Ecto neural progenitor cell (in vitro differentiated cells): ENCODE results near the gene LFNG.
A peak's percentile ranks its signal among the peaks of the same experiment; 100 is the strongest.

Source experiments
- DNase-seq: peaks from one replicate; pipeline ENCODE4 v3.0.0-alpha.2; 2018; ENCODE audit warnings: low spot score

Gene LFNG

DNA sequence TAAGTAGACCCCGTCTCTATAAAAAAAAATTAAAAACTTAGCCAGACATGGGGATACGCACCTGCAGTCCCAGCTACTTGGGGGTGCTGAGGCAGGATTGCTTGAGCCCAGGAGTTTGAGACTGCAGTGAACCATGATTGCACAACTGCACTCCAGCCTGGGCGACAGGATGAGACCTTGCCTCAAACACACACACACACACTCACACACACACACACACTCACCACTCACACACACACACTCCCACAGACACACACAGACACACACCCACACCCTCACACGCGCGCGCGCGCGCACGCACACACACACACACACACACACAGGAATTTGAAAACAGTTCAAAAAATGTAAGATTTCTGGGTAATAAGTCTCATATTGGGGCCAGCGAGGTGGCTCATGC lies 34.7 kb upstream of the LFNG start:
- DNase-seq: no peak

DNA sequence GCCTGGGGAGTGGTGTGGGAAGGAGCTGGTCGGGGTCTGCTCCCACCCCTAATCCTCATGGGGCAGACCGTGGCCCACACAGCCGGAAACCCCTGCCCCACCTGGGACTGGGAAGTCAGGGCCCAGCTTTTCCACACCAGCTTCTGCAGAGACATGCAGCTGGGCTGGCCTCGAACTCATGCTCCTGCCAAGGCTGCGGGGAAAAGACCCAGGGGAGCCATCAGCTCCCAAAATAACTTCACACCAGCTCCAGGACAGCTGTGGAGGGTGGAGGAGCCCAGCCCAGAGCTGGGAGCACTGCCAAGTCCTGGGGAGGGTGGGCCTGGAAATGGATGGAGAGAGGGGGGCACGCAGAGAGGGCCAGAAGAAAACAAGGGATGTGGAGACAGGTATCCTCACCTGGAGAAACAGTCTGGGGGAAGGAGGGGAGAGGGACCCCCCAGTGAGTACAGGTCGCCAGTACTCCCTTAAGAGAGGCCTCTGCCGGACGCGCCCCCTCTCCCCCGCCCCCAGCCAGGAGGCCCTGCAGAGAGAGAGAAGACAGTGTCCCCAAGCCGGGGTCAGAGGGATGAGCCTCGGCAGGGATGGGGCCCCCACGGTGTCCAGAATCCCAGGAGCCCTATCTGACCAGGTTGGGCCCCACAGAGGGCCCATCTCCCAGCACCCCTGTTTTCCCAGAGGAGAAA lies 31.8 kb upstream of the LFNG start:
- DNase-seq: no peak

DNA sequence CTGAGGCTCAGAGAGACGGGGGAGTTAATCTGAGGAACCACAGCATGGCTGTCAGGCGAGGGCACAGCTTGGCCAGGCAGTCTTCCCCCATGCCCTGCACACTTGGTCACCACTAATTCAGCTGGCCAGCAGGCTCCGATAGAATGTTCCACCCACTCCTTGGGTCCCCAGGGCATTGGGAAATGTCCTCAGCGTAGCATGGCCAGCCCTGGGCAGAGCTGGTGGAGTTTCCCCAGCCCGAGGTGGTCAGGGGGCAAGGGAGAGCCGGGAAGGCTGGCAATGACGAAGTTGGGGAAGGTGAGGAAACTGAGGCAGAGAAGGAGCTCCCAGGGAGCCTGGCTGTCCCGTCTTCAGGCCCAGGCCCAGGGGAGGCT lies 31.3 kb upstream of the LFNG start:
- DNase-seq: no peak

DNA sequence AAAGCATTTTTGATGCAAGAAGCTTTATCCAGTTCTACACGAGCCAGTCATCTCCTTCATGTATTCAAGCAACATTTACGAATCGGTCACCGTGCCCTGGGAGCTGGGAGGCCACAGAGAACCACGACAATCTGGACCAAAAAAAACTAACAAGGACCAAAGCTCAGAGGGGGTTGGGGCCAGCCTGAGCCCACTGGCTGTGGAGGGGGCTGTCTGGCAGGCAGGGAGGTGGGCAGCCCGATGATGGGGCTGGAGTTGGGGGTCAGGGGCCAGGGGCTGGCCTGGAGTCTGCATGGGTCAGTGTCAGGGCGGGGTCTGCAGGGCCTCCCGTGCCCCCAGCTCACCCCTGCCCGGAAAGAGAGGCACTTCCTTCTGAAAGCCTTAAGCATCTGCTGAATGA lies 30.9 kb upstream of the LFNG start:
- no peak for DNase-seq

DNA sequence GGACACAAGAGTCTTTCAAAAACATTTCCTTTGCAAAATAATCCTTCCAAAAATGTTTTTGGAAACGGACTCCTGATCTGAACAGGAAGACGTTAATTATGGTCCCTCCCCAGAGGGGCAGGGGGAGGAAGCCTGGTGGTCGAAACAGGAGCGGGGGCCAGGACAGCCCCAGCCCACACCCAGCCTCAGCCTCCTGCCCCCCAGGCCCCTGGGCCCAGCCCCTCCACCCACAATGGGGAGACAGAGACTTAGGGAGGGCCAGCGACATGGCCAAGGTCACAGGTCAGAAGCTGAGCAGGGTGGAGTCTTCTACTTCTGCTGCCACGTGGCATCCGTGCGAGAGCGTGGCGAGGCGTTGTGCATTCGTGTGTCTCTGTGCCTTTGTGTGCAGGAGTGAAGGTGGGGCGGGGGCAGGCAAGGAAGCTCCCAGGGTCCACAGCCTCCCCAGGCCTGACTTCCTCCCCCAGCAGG lies 29.4 kb upstream of the LFNG start:
- DNase-seq: no peak

DNA sequence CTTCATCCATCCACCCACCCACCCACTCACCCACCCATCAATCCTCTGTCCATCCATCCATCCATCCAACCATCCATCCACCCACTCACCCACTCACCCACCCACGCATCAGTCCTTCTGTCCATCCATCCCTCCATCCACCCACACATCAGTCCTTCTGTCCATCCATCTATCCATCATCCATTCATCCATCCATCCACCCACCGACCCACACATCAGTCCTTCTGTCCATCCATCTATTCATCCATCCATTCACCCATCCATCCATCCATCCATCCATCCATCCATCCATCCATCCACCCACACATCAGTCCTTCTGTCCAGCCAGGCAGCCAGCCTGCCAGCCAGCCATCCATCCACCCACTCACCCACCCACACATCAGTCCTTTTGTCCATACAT lies 27.5 kb upstream of the LFNG start:
- DNase-seq: no peak

DNA sequence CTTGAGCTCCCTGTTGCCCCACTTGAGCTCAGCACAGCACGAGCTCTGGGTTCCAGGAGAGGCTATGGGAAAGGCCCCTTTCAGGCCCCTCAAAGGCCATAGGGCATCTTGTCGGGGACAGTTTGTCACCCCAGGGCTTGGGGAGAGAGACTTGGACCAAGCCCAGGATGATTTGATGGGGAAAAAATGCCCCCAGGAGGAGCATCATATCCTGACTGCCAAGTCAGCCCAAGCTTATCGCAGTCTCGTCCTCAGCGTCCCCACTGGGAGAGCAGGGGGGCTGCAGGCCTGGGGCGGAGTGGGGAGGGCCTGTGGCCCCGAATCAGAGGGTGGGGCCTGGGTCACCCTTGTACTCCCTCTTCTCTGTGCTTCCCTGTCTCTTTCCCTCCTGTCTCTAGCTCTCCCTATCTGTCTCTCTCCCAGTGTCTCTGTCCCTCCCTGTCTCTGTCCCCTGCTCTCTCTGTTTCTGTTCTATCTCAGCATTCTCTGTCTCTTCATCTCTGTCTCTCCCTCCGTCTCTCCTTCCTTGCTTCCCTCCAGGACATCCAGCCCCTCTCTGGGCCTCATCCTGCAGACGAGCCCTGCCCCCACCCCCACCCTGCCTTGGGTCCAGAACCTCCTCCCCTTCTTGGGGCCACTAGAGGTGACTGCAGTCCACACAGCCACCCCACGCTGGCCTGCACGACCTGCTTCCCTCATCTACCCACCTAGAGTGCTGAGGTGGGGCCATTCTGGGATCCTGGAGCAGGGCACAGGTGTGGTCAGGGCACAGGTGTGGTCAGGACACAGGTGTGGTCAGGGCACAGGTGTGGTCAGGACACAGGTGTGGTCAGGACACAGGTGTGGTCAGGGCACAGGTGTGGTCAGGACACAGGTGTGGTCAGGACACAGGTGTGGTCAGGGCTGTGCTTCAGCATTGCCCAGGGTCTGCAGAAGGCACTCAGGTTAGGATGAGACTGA lies 26.1 kb upstream of the LFNG start:
- DNase-seq: no peak

DNA sequence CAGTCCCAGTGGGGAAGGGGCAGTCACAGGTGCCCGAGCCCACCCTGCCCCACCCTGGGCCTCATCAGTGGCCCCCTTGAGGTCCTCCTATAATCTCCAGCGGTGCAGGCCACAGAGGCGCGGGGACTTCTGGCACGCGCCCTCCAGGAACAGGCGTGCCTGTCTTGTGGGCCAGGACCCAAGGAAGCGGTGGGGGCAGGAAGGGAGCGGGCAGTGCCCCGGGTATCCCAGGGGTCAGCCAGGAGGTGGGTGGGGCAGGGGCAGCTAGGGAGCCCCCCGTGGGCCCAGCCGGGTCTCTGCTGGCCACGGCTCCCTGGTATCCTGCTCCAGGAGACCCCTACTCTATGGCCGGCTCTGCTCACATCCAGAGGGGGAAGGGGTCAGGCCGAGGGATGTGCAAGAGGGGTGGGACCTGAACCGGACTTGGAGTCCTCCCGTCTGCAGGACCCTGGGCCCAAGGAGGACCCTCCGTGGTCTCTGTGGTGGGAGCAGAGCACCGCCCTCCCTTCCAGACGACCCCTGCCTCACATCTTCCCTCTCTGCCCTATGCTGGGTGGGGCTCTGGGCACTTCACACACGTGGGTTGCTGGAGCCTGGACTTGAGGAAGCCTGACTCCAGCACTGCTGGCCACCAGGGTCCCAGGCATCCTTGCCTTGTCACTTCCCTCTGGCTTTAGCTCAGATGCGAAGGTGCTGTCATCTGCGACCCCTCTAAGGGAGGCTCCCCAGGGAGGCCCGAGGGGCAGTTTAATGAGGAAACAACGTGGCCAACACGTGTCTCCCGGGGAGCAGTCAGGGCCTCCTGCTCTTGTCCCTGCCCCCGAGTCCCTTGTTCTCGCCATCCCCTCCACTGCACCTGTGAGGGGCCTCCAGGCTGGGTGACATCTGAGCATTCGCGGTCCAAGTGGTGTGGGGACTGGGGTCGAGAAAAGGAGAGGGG lies 25.1 kb upstream of the LFNG start:
- no peak for DNase-seq

DNA sequence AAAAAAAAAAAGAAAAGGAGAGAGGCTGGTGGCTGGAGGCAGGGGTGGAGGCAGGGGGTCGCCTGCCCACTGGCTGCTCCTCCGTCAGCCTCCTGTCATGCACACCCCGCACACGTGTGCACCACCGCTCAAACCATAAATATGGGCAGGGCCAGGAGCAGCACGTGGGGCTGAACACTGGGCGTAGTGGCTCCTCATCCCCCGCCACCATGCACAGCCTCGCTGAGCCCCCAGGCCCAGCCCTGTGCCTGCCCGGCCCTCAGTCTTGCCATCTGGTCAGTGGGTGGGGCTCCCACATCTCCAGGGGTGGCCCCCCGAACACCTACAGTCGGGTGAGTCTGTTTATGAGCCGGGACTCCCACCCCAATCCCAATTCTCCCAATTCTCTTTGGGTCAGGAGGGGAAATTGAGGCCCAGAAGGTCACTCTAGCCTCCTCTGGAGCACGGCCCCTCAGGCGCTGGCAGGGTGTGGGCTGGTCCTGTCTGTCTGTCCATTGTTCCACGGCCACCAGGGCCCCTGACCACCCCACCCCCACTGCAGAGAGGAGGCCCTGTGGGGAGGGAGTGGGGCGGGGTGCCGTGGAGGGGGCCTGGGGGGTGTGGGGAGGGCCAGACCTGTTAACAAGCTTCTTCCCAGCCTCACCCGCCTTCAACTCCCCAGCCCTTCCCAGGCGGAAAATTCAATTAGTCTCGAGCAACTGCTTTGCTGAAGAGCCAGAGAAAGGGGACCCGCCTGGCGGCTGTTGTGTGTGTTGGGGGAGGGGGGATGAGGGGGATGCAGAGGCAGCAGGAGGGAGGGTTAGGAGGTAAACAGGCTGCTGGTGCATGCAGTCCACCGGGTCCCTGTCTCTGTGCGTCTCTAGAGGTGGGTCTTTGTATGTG lies 23.9 kb upstream of the LFNG start:
- DNase-seq: peak; percentile 88

DNA sequence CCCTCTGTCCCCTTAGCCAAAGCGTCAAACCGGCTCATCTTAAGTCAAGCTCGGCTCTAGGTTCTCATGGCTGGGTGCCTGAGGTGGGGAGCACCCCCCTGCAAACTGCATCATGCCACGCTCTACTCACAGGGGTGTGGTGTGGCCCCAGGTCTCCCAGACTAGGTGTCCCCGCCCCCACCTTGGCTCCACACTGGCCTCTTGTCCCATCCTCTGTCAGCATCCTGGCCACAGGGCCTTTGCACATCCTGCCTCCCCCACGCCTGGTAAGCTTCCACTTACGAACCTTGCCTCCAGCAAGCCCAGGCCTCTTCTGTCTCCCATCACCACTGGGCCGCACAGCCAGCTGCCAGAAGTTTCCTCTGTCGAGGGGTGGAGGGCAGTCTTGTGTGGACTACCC lies 23.2 kb upstream of the LFNG start:
- DNase-seq: no peak

DNA sequence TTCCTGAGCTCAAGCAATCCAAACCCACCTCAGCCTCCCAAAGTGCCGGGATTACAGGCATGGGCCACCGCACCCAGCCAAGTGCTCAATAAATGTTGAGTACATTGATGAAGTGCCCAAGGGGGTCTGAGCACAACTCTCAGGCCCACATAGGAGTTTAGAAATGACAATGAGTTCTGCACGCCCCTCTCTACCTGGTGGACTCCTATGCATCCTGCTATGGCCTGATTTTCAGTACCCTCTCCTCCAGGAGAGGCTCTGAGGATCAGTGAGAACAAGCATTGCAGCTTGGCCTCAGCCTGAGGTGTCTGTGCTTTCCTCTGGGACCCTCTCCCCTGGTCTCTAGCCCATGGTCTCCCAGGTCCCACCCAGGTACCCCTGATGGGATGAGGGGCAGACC lies 22.5 kb upstream of the LFNG start:
- no peak for DNase-seq

DNA sequence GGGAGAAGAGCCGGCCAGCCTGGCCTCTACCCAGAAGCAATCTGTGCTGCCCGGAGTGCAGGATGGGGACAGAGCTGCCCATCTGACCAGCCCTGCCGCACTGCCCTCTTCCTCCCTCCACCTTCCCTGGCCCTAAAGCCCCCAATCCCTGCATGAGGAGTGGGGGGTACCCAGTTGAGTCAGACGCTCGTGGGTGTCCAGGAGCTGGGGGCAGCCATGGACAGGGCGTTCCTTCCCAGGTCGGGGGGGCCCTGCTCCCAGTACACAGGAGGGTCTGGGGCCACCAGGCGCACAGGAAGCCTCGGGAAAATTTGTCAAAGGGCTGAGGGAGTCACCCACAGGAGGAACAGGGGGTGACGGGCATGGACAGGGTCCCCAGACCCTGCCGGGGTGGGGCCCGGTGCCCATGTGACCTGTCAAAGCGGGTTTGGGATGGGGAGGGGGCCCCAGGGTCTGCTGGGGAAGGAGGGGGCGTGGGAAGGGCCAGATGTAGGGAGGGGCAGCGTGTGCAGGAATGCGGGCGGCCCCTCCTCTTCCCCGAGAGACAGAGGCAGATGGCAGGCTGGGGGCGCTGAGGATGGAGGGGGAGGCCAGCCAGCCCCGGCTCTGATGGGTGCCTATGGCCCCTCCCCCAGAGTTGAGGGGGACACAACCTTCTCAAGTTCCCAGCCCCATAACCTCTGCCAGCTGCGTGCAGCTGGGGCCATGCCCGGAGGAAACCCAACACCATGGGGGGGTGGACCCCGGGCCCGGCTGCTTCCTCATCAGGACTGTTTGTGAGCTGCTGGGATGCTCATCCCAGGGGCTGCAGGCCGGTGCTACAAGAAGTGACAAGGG lies 21.9 kb upstream of the LFNG start:
- DNase-seq: no peak

DNA sequence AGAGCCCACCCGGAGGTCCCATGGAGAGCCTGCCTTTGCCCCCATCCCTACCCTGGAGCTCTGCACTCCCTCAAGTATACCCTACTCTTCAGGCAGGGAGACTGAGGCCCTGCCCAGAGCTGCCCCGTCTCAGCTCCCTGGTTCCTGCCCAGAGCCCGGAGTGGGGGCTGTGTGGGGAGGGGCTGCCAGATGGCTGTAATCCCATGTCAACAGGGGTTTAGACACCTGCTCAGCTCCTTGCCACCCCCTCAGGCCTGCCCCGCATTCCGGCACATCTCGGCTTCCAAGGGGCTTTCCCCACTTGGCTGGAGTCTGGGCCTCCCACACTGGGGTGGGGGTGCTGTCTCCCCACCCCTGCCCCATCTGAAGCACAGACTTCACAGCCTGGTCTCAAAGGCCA lies 20.9 kb upstream of the LFNG start:
- DNase-seq: no peak

DNA sequence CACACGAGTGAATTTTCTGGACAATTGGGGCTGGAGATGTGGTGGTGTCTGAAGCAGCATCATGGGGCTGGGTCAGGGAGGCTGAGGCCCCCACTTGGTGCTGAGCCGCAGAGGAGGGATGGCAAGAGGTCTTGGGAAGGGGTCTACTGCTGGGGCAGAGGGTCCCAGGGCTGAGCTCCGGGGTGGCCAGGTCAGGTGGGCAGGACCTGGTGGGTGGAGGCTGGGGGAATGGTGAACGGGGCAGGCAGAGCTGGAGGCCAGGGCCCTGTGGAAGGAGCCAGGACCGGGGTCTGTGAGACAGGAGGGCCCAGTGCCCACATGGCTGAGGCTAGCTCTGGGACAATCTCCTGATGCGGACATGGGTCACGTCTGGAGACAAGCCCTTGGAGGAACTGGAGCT lies 20.4 kb upstream of the LFNG start:
- DNase-seq: no peak

DNA sequence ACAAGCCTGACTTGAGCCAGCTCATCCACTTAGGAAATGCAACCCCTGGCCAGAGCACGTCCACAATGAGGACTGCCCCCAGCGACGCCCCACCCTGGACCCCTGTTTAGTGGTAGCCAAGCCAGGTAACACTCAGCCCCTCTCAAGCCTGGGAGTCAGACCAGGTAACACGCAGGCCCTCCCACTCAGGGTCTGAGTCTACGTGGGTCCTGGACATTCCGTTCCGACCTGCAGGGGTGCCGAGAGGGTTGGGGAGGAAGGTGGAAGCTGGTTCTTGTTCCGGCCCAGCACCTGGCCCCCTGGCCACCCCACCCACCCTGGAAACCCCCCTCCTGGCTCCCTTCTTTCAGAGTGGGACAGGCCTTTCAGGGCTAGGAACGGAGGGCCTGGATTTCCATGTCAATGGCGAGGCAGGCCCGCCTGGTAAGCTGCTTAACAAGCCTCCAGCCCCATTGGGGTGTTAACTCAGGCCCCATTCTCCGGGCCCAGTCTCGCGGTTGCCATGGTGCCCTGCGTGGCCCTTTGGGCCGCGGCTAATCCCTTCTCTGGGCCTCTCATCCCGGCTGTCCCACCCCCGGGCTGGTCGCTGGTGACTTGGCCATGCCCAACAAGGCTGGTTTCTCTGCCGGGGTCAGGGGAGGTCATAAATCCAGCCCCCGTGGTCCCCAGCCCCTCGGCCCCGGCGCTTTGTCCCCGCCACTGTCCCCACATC lies 19.7 kb upstream of the LFNG start:
- peak; percentile 96 for DNase-seq

DNA sequence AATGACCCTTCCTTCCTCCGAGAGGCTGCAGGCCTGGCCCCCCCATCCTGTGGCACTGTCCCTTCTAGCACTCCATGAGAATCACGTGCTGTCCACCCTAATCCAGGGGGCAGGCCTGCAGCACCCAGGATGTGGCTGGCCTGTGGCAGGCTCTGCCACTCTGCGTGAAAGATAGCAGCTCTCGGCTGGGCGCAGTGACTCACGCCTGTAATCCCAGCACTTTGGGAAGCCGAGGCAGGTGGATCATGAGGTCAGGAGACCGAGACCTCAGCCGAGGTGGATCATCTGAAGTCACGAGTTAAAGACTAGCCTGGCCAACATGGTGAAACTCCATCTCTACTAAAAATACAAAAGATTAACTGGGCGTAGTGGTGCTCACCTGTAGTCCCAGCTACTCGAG lies 18.9 kb upstream of the LFNG start:
- DNase-seq: no peak

DNA sequence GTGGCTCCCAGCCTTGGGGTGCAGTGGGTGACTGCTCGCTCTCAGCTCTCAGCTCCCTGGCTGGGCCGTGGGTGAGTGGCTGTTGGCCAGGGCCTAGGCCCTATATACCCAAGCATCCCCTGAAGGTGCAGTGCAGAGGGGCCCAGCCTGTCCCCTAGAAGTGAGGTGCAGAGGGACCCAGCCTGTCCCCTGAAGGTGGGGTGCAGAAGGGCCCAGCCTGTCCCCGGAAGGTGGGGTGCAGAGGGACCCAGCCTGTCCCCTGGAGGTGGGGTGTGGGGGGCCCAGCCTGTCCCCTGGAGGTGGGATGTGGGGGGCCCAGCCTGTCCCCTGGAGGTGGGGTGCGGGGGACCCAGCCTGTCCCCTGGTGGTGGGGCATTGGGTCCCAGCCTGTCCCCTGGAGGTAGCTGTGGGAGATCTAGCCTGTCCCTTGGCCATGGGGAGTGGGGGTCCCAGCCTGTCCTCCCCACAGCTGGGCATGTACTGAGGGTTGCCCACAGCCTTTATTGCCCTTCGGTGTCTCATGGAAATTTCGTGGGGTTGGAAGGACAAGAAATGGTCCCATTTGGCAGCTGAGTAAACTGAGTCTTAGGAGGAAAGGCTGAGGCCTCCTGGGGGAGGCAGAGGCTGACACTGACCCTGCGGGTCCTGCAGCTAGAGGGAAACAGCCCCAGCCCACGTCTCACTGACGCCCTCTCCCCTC lies 17.5 kb upstream of the LFNG start:
- no peak for DNase-seq

DNA sequence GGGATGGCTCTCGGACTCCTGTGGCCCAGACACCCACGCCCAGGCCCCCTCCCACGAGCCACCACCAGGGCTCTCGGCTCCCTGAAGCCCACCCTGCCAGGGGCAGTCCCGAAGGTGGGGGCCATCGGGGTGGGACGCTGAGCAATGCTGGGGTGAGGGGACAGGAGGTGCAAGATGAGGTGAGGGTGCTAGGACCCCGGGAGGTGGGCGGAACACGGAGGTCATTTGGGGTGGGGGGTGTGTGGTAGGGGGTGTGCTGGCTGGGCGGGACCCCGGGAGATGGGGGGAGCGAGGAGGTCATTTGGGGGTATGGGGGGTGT lies 17.0 kb upstream of the LFNG start:
- no peak for DNase-seq
